Neural progenitor cell (in vitro differentiated cells): ENCODE results near the gene UFC1. TPM values are rescaled to one million over a fixed set of nuclear protein-coding genes. Genes with fewer than 3 reads are reported as not detected.

Experiments used
- DNase-seq: peaks from one replicate; pipeline ENCODE4 v3.0.0-alpha.2; 2016; ENCODE audit warnings: low spot score
- H2AFZ ChIP-seq: fragments of 200-600 bp; sonication (generic); replicated peaks from 2 replicates; pipeline ENCODE4 v1.6.1; 2016; ENCODE audit warnings: antibody characterized with exemption
- H3F3A ChIP-seq: fragments of 200-600 bp; sonication (generic); 2 replicates; pipeline ENCODE4 v1.6.1; 2016; ENCODE audit warnings: antibody characterized with exemption, low read depth
- H3K27ac ChIP-seq: fragments of 200-600 bp; sonication (generic); 2 replicates; pipeline ENCODE4 v1.5.1; 2016; ENCODE audit warnings: mild to moderate bottlenecking
- H3K27me3 ChIP-seq: fragments of 200-600 bp; sonication (generic); 2 replicates; pipeline ENCODE4 v1.6.1; 2016; ENCODE audit warnings: mild to moderate bottlenecking, moderate library complexity
- H3K36me3 ChIP-seq: fragments of 200-600 bp; sonication (generic); 2 replicates; pipeline ENCODE4 v1.5.1; 2016
- H3K4me1 ChIP-seq: fragments of 200-600 bp; sonication (generic); 2 replicates; pipeline ENCODE4 v1.6.1; 2016; ENCODE audit warnings: mixed run types
- H3K4me2 ChIP-seq: fragments of 200-600 bp; sonication (generic); 2 replicates; pipeline ENCODE4 v1.6.1; 2016
- H3K4me3 ChIP-seq: fragments of 200-600 bp; sonication (generic); 2 replicates; pipeline ENCODE4 v1.5.1; 2016
- H3K79me2 ChIP-seq: fragments of 200-600 bp; sonication (generic); 2 replicates; pipeline ENCODE4 v1.6.1; 2016; ENCODE audit warnings: low read depth
- H3K9ac ChIP-seq: fragments of 200-600 bp; sonication (generic); 2 replicates; pipeline ENCODE4 v1.6.1; 2016
- H3K9me3 ChIP-seq: fragments of 200-600 bp; sonication (generic); 2 replicates; pipeline ENCODE4 v1.5.1; 2016; ENCODE audit warnings: low read depth
- H4K20me1 ChIP-seq: fragments of 200-600 bp; sonication (generic); 2 replicates; pipeline ENCODE4 v1.6.1; 2016; ENCODE audit warnings: low read depth
- H3K27ac Mint-ChIP-seq: 3 replicates; pipeline ENCODE4 v1.8.0; 2021; ENCODE audit warnings: mixed read lengths
- H3K27me3 Mint-ChIP-seq: 2 replicates; pipeline ENCODE4 v1.8.0; 2022; ENCODE audit warnings: low read depth, mild to moderate bottlenecking, inconsistent platforms, moderate library complexity, mixed read lengths; ENCODE audit not compliant: insufficient read depth
- H3K36me3 Mint-ChIP-seq: 3 replicates; pipeline ENCODE4 v1.8.0; 2021; ENCODE audit warnings: mixed read lengths
- H3K4me1 Mint-ChIP-seq: 3 replicates; pipeline ENCODE4 v1.8.0; 2021; ENCODE audit warnings: mixed read lengths
- H3K4me3 Mint-ChIP-seq: 3 replicates; pipeline ENCODE4 v1.8.0; 2021; ENCODE audit warnings: mild to moderate bottlenecking, moderate library complexity, mixed read lengths
- H3K9me3 Mint-ChIP-seq: 3 replicates; pipeline ENCODE4 v1.8.0; 2020; ENCODE audit warnings: mixed read lengths
- CTCF ChIP-seq: fragments of 200-600 bp; sonication (generic); IDR thresholded peaks from 2 replicates; pipeline ENCODE4 v1.5.1; 2017; ENCODE audit warnings: antibody characterized with exemption, mild to moderate bottlenecking
- EZH2 ChIP-seq: fragments of 200-600 bp; sonication (generic); IDR thresholded peaks from 2 replicates; pipeline ENCODE4 v1.6.1; 2017; ENCODE audit warnings: antibody characterized with exemption, mild to moderate bottlenecking, moderate library complexity
- EZH2phosphoT487 ChIP-seq: fragments of 200-600 bp; sonication (generic); IDR thresholded peaks from 2 replicates; pipeline ENCODE4 v1.6.1; 2017; ENCODE audit warnings: antibody characterized with exemption
- total RNA-seq: library from RNA; depleted of rRNA; stranded (reverse); fragments of >200 nt; gene quantifications from 2 replicates; pipeline ENCODE4 v1.2.3, GENCODE V29; 2015; ENCODE audit warnings: low replicate concordance

The UFC1 gene
- total RNA-seq, 1 donor from 2014 or later: 114 TPM

- Histone ChIP-seq H2AFZ (no peak overlapping the region), H3K27me3 (no peaks in the 10 kb centered on the region), H3K79me2 (peaks cover 48% of the 10 kb centered on the region), H3K36me3 (no peaks in the 10 kb centered on the region), H3K9me3 (no peaks in the 10 kb centered on the region), H3K4me1 (peaks cover 11% of the 10 kb centered on the region), H3K4me2 (no peak overlapping the region), H3K9ac (no peak overlapping the region), H3K4me3 (no peak overlapping the region), H3K27ac (no peak overlapping the region), H4K20me1 (peaks cover 31% of the 10 kb centered on the region), H3F3A (peaks cover 24% of the 10 kb centered on the region)
- TF ChIP-seq CTCF: no peak
- TF ChIP-seq EZH2: no peak
- TF ChIP-seq EZH2phosphoT487: no peak
- Mint-ChIP-seq H3K27ac (no peak overlapping the region), H3K4me3 (no peak overlapping the region), H3K4me1 (peaks cover 22% of the 10 kb centered on the region), H3K27me3 (no peaks in the 10 kb centered on the region), H3K9me3 (no peaks in the 10 kb centered on the region), H3K36me3 (peaks cover 40% of the 10 kb centered on the region)
- DNase-seq: no peak
Observed at GRCh38 chr1:161122967-161123366, 30.8 kb upstream of the UFC1 start.

GRCh38 chr1:161127649-161128048, 26.1 kb upstream of the UFC1 start:
- Histone ChIP-seq H3K27ac (no peak overlapping the region), H3K9me3 (no peaks in the 10 kb centered on the region), H4K20me1 (peaks cover 24% of the 10 kb centered on the region), H3K4me3 (no peak overlapping the region), H3F3A (peaks cover 21% of the 10 kb centered on the region), H3K4me1 (peaks cover 20% of the 10 kb centered on the region), H3K9ac (no peak overlapping the region), H3K36me3 (no peaks in the 10 kb centered on the region), H3K27me3 (no peaks in the 10 kb centered on the region), H2AFZ (no peak overlapping the region), H3K4me2 (no peak overlapping the region), H3K79me2 (peaks cover 72% of the 10 kb centered on the region)
- peaks cover 25% of the 10 kb centered on the region for H3K4me1 Mint-ChIP-seq
- H3K9me3 Mint-ChIP-seq: no peaks in the 10 kb centered on the region
- peaks cover 32% of the 10 kb centered on the region for H3K36me3 Mint-ChIP-seq
- no peak overlapping the region for H3K4me3 Mint-ChIP-seq
- DNase-seq: no peak
- no peak for TF ChIP-seq EZH2phosphoT487
- no peak for TF ChIP-seq CTCF
- no peak for TF ChIP-seq EZH2
- H3K27me3 Mint-ChIP-seq: no peaks in the 10 kb centered on the region
- H3K27ac Mint-ChIP-seq: no peak overlapping the region

GRCh38 chr1:161128591-161129420, 25.0 kb upstream of the UFC1 start:
- H3K9ac ChIP-seq: no peak overlapping the region
- peaks cover 77% of the 10 kb centered on the region for H3K79me2 ChIP-seq
- TF ChIP-seq EZH2phosphoT487 (no peak), EZH2 (no peak), CTCF (no peak)
- H3K4me3 ChIP-seq: no peak overlapping the region
- H3K27ac Mint-ChIP-seq: no peak overlapping the region
- no peak overlapping the region for H2AFZ ChIP-seq
- H3K9me3 Mint-ChIP-seq: no peaks in the 10 kb centered on the region
- peaks cover 20% of the 10 kb centered on the region for H3K4me1 ChIP-seq
- H3K4me3 Mint-ChIP-seq: no peak overlapping the region
- no peaks in the 10 kb centered on the region for H3K36me3 ChIP-seq
- H3K9me3 ChIP-seq: no peaks in the 10 kb centered on the region
- H3K36me3 Mint-ChIP-seq: peaks cover 26% of the 10 kb centered on the region
- H3K4me1 Mint-ChIP-seq: peaks cover 25% of the 10 kb centered on the region
- H3K27me3 Mint-ChIP-seq: no peaks in the 10 kb centered on the region
- H3F3A ChIP-seq: peaks cover 33% of the 10 kb centered on the region
- H3K27ac ChIP-seq: no peak overlapping the region
- H4K20me1 ChIP-seq: peaks cover 24% of the 10 kb centered on the region
- no peaks in the 10 kb centered on the region for H3K27me3 ChIP-seq
- no peak overlapping the region for H3K4me2 ChIP-seq
- no peak for DNase-seq
